ENCODE data around the gene SLC16A13. TPM values are rescaled to one million over a fixed set of nuclear protein-coding genes. Genes with fewer than 3 reads are reported as not detected.

The SLC16A13 gene
- total and polyA plus RNA-seq, 2 donors (not counting 1 experiment from before 2014, with no cell fraction given): 7.4 to 21.9 TPM

DNA sequence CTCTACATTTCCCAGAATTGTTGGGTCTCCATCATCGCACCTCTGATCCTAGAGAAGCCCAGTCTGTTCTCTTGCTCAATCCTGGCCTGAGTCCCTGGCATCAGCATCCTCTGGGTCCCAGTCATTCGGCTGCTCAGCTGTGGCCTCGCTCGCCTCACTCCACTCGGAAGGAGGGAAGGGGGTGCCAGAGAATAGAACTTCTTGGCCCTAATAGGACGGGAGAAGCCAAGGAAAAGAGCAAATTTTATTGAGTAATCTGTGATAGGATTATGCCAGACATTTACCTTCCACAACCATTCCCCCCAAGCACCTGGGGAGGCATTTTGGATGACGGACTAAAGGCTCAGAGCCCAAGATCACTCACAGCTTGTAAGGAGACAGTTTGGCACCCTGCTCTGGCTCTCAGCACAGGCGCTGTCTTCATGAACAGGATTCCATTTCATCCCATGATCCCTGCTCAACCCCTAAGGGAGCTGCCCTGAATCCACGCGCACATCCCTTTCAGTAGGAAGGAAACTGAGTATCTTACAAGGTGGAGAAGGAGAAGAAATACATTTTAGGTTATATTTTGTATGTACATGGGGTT lies 44.7 kb downstream of the SLC16A13 start:
- H3K27ac ChIP-seq (ENCODE audit: low read length in 2 of 2): no peak overlapping the region
- Mint-ChIP-seq H3K27me3 (peaks cover 21% of the 10 kb centered on the region), H3K4me1 (peaks cover 23% of the 10 kb centered on the region), H3K9me3 (ENCODE audit: insufficient read depth) (no peaks in the 10 kb centered on the region), H3K27ac (no peak overlapping the region), H3K4me3 (no peak overlapping the region)
- TF ChIP-seq EZH2 (IDR thresholded peaks at IDR 0.05; ENCODE audit: borderline replicate concordance, insufficient read depth, low read depth, low read length, poor library complexity, severe bottlenecking): no peak
- TF ChIP-seq, protein P1, sequence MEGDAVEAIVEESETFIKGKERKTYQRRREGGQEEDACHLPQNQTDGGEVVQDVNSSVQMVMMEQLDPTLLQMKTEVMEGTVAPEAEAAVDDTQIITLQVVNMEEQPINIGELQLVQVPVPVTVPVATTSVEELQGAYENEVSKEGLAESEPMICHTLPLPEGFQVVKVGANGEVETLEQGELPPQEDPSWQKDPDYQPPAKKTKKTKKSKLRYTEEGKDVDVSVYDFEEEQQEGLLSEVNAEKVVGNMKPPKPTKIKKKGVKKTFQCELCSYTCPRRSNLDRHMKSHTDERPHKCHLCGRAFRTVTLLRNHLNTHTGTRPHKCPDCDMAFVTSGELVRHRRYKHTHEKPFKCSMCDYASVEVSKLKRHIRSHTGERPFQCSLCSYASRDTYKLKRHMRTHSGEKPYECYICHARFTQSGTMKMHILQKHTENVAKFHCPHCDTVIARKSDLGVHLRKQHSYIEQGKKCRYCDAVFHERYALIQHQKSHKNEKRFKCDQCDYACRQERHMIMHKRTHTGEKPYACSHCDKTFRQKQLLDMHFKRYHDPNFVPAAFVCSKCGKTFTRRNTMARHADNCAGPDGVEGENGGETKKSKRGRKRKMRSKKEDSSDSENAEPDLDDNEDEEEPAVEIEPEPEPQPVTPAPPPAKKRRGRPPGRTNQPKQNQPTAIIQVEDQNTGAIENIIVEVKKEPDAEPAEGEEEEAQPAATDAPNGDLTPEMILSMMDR (IDR thresholded peaks at IDR 0.05): no peak
- H3K27me3 ChIP-seq (replicated peaks in 1 of 4; ENCODE audit: control extremely low read depth in 1 of 4, control insufficient read depth in 3 of 4, insufficient read depth in 4 of 4, low read length in 3 of 4): peaks cover 0 to 6% (median 4%) of the 10 kb centered on the region in 4 experiments
- no peak overlapping the region for H3K9ac ChIP-seq (ENCODE audit: low read length)
- ATAC-seq (ENCODE audit: low read depth): no peak
- no peaks in the 10 kb centered on the region for H3K79me2 ChIP-seq (ENCODE audit: control insufficient read depth, insufficient read depth, low read length)
- ChIA-PET POLR2A (interaction anchor here (0.7 kb wide), 1 partner anchor 47 kb away, joined by 4 read pairs; no protein-coding TSS in a partner anchor), CTCF (interaction anchor here (0.9 to 1.3 kb wide), 3 partner anchors 29 to 56 kb away, joined by 3 to 4 read pairs (median 3); no protein-coding TSS in a partner anchor)
- H2AFZ ChIP-seq (ENCODE audit: insufficient read depth, low read depth, low read length, poor library complexity, severe bottlenecking): no peak overlapping the region
- WGBS (ENCODE audit: insufficient coverage): 40% methylated on average over 2 of the region's 10 CpGs
- H4K20me1 ChIP-seq (ENCODE audit: control insufficient read depth, insufficient read depth, low read length, poor library complexity, severe bottlenecking): no peaks in the 10 kb centered on the region
- H3K4me1 ChIP-seq (ENCODE audit: control insufficient read depth in 2 of 2, insufficient read depth in 2 of 2, low read length in 2 of 2): peaks cover 10 to 17% of the 10 kb centered on the region in 2 donors
- H3K36me3 ChIP-seq (replicated peaks in 1 of 2; ENCODE audit: control extremely low read depth in 1 of 2, control insufficient read depth in 1 of 2, extremely low read depth in 1 of 2, insufficient read depth in 2 of 2, low read length in 1 of 2): no peaks in the 10 kb centered on the region
- no peak for DNase-seq
- intact Hi-C loops (cut with micrococcal nuclease): no loop called here
- no peak overlapping the region for H3K4me3 ChIP-seq (ENCODE audit: control extremely low read depth in 1 of 5, extremely low read depth in 1 of 5, insufficient read depth in 1 of 5, low read depth in 2 of 5, low read length in 4 of 5)
- H3K4me2 ChIP-seq (replicated peaks; ENCODE audit: low read depth, low read length, poor library complexity, severe bottlenecking): no peak overlapping the region
- H3K9me3 ChIP-seq (ENCODE audit: control extremely low read depth in 1 of 3, control insufficient read depth in 2 of 3, insufficient read depth in 1 of 3, low read length in 2 of 3): peaks cover 0 to 4% (median 0%) of the 10 kb centered on the region in 3 donors

Measured in B cell (primary cell).